Sigmoid colon (tissue), 7 donors: ENCODE results near the gene PATJ. TPM values are rescaled to one million over a fixed set of nuclear protein-coding genes. Genes with fewer than 3 reads are reported as not detected.

Experiments used
- DNase-seq: peaks from one replicate; pipeline ENCODE4 v3.0.0-alpha.2; 2019
- H3K27ac ChIP-seq, 4 donors: fragments of 200-600 bp; sonication (generic); one replicate each; pipeline ENCODE4 v1.5.1; 2016 to 2019; ENCODE audit warnings: mild to moderate bottlenecking in 1 of 4
- H3K27me3 ChIP-seq, 3 donors: fragments of 200-600 bp; sonication (generic); one replicate each; pipeline ENCODE4 v1.5.1; 2019; ENCODE audit warnings: mild to moderate bottlenecking in 1 of 3
- H3K36me3 ChIP-seq, 4 donors: fragments of 200-600 bp; sonication (generic); one replicate each; pipeline ENCODE4 v1.5.1; 2016 to 2019
- H3K4me1 ChIP-seq, 4 donors: fragments of 200-600 bp; sonication (generic); one replicate each; pipeline ENCODE4 v1.5.1; 2017 to 2019
- H3K4me3 ChIP-seq, 4 donors: fragments of 200-600 bp; sonication (generic); one replicate each; pipeline ENCODE4 v1.5.1; 2017 to 2019; ENCODE audit warnings: mild to moderate bottlenecking in 2 of 4, moderate library complexity in 1 of 4
- H3K9me3 ChIP-seq, 4 donors: fragments of 200-600 bp in 3 of 4; sonication (generic) in 3 of 4; one replicate each; pipeline versions ENCODE4 v1.5.1 to v1.6.1; 2013 to 2019
- EP300 ChIP-seq, 4 donors: sonication (generic); formaldehyde crosslinking; IDR thresholded peaks; one replicate each; pipeline ENCODE4 v1.6.1; 2017; ENCODE audit warnings: antibody characterized with exemption in 4 of 4
- POLR2A ChIP-seq, 2 donors: fragments of 450-650 bp; IDR thresholded peaks; one replicate each; pipeline ENCODE4 v1.6.1; 2016; ENCODE audit warnings: antibody characterized with exemption in 2 of 2, mild to moderate bottlenecking in 2 of 2, moderate library complexity in 2 of 2
- POLR2AphosphoS5 ChIP-seq, 4 donors: sonication (generic); formaldehyde crosslinking; IDR thresholded peaks; one replicate each; pipeline ENCODE4 v1.6.1; 2017; ENCODE audit warnings: antibody characterized with exemption in 4 of 4
- WGBS, 2 donors: extraction: QIAGEN DNeasy Blood & Tissue Kit; methylation state at CpG; one replicate each; pipeline ENCODE4 v1.1.7; 2013; 5-methylcytosine and 5-hydroxymethylcytosine counted together
- intact Hi-C: fragments of 100-400 bp; cut with DNase I; formaldehyde crosslinking; loops from one replicate; pipeline ENCODE4 v1.15.1; 2023
- polyA plus RNA-seq, 3 donors: library from polyadenylated mRNA; stranded (reverse); fragments of 200-250 nt; gene quantifications; one replicate each; pipeline ENCODE4 v1.2.3, GENCODE V29; 2013
- total RNA-seq, 4 donors: library from RNA; depleted of rRNA; stranded (reverse); fragments of >200 nt; gene quantifications; one replicate each; pipeline ENCODE4 v1.1.0, GENCODE V29; 2016
- TF ChIP-seq, protein P1 (sequence below), 4 experiments: fragments of 450-650 bp in 3 of 4; fragments of 200-600 bp in 1 of 4; IDR thresholded peaks; one replicate each; pipeline ENCODE4 v1.5.1; 2016 to 2019; ENCODE audit warnings: antibody characterized with exemption in 4 of 4, mild to moderate bottlenecking in 3 of 4, moderate library complexity in 2 of 4
- donor health status: healthy with polysubstance abuse.
- donor health status: Bipolar disorder and iron deficiency.
- donor health status: healthy.

The PATJ gene
- total and polyA plus RNA-seq, 7 donors = 10.2 to 33.2 (median 21.3) TPM

- no peak overlapping the region for H3K27ac ChIP-seq
- H3K36me3 ChIP-seq = no peaks in the 10 kb centered on the region
- no peak for TF ChIP-seq EP300 (IDR thresholded peaks at IDR 0.05)
- no peak for TF ChIP-seq POLR2A (IDR thresholded peaks at IDR 0.05)
- no peak for TF ChIP-seq POLR2AphosphoS5 (IDR thresholded peaks at IDR 0.05)
- TF ChIP-seq, protein P1, sequence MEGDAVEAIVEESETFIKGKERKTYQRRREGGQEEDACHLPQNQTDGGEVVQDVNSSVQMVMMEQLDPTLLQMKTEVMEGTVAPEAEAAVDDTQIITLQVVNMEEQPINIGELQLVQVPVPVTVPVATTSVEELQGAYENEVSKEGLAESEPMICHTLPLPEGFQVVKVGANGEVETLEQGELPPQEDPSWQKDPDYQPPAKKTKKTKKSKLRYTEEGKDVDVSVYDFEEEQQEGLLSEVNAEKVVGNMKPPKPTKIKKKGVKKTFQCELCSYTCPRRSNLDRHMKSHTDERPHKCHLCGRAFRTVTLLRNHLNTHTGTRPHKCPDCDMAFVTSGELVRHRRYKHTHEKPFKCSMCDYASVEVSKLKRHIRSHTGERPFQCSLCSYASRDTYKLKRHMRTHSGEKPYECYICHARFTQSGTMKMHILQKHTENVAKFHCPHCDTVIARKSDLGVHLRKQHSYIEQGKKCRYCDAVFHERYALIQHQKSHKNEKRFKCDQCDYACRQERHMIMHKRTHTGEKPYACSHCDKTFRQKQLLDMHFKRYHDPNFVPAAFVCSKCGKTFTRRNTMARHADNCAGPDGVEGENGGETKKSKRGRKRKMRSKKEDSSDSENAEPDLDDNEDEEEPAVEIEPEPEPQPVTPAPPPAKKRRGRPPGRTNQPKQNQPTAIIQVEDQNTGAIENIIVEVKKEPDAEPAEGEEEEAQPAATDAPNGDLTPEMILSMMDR (IDR thresholded peaks at IDR 0.05) = no peak
- no peaks in the 10 kb centered on the region for H3K4me1 ChIP-seq
- no peaks in the 10 kb centered on the region for H3K9me3 ChIP-seq
- H3K27me3 ChIP-seq = no peaks in the 10 kb centered on the region
- 89 to 90% methylated on average over 6 of the region's 6 CpGs for WGBS, 2 donors
- no peak for DNase-seq
- no peak overlapping the region for H3K4me3 ChIP-seq
- intact Hi-C loops = no loop called here
These were observed 374.9 kb downstream of the PATJ start for GRCh38 chr1:62117018-62117750.

- peaks cover 0 to 12% (median 5%) of the 10 kb centered on the region in 4 donors for H3K36me3 ChIP-seq
- H3K9me3 ChIP-seq = no peaks in the 10 kb centered on the region
- H3K27ac ChIP-seq = no peak overlapping the region
- WGBS, 2 donors = 45 to 76% methylated on average over 5 of the region's 5 CpGs
- no peaks in the 10 kb centered on the region for H3K4me1 ChIP-seq
- DNase-seq = no peak
- H3K27me3 ChIP-seq = no peaks in the 10 kb centered on the region
- no peak overlapping the region for H3K4me3 ChIP-seq
- intact Hi-C loops = no loop called here
- no peak for TF ChIP-seq EP300 (IDR thresholded peaks at IDR 0.05)
- no peak for TF ChIP-seq POLR2A (IDR thresholded peaks at IDR 0.05)
- no peak for TF ChIP-seq POLR2AphosphoS5 (IDR thresholded peaks at IDR 0.05)
- TF ChIP-seq, protein P1 (IDR thresholded peaks at IDR 0.05) = no peak
These were observed 384.5 kb downstream of the PATJ start for GRCh38 chr1:62126579-62127290.

GRCh38 chr1:62128745-62129144 lies 386.5 kb downstream of the PATJ start:
- no peak for DNase-seq
- TF ChIP-seq POLR2A (IDR thresholded peaks at IDR 0.05) = no peak
- TF ChIP-seq, protein P1 (IDR thresholded peaks at IDR 0.05) = no peak
- TF ChIP-seq POLR2AphosphoS5 (IDR thresholded peaks at IDR 0.05) = no peak
- no peak for TF ChIP-seq EP300 (IDR thresholded peaks at IDR 0.05)
- Histone ChIP-seq H3K27me3 (no peaks in the 10 kb centered on the region), H3K27ac (no peak overlapping the region), H3K4me3 (no peak overlapping the region), H3K4me1 (no peaks in the 10 kb centered on the region), H3K36me3 (peaks cover 0 to 12% (median 5%) of the 10 kb centered on the region in 4 donors), H3K9me3 (no peaks in the 10 kb centered on the region)
- WGBS, 2 donors = 93 to 94% methylated on average over 14 of the region's 14 CpGs
- intact Hi-C loops = no loop called here

DNA sequence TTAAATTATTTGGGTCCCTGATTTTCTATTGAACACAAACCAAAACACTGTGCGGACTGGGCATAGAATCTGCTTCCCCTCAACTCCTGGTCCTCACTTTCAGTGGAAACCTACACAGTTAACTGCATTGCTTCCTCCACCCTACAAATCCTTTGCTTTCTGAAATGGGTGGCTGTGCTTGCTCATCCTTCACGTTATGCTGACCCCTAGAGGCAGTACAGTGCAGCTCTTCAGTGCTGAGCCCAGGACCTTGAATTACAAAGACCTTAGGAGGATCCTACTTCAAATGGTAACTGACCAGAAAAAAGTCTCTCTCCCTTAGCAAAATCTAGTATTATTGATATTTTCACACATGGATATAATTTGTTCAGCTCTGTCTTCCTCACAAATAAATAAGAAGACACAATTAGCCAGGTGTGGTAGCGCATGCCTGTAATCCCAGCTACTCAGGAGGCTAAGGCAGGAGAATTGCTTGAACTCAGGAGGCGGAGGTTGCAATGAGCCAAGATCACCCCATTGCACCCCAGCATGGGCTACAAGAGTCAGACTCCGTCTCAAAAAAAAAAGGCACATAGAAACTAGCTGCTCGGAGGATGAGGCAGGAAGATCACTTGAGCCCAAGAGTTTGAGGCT lies 388.9 kb downstream of the PATJ start:
- intact Hi-C loops = no loop called here
- H3K27ac ChIP-seq = no peak overlapping the region
- no peak for DNase-seq
- no peak for TF ChIP-seq POLR2AphosphoS5 (IDR thresholded peaks at IDR 0.05)
- TF ChIP-seq, protein P1 (IDR thresholded peaks at IDR 0.05) = peak; percentile 11 to 74 (median 44)
- TF ChIP-seq EP300 (IDR thresholded peaks at IDR 0.05) = no peak
- no peaks in the 10 kb centered on the region for H3K9me3 ChIP-seq
- H3K27me3 ChIP-seq = no peaks in the 10 kb centered on the region
- WGBS, 2 donors = 78 to 80% methylated on average over 6 of the region's 6 CpGs
- H3K36me3 ChIP-seq = peaks cover 0 to 12% (median 5%) of the 10 kb centered on the region in 4 donors
- no peak overlapping the region for H3K4me3 ChIP-seq
- no peaks in the 10 kb centered on the region for H3K4me1 ChIP-seq
